Measurements from ENCODE around the gene CACNG6.

Gene CACNG6

GRCh38 chr19:54024660-54025059 is 33.2 kb downstream of the CACNG6 start:
- Histone ChIP-seq H2AFZ (ENCODE audit: low read length) (no peak overlapping the region), H3K36me3 (ENCODE audit: insufficient read depth, low read length) (no peaks in the 10 kb centered on the region), H3F3A (ENCODE audit: insufficient read depth, low read length) (no peaks in the 10 kb centered on the region), H3K4me2 (ENCODE audit: low read length) (no peak overlapping the region), H3K9me3 (ENCODE audit: low read length) (no peaks in the 10 kb centered on the region), H3K4me1 (ENCODE audit: insufficient read depth, low read length, severe bottlenecking) (no peaks in the 10 kb centered on the region), H3K27ac (ENCODE audit: low read depth, low read length, poor library complexity, severe bottlenecking) (no peak overlapping the region), H3K4me3 (ENCODE audit: low read depth, low read length, poor library complexity, severe bottlenecking) (no peak overlapping the region), H3K9ac (ENCODE audit: low read length) (no peak overlapping the region), H4K20me1 (ENCODE audit: insufficient read depth, low read length) (no peaks in the 10 kb centered on the region), H3K79me2 (ENCODE audit: insufficient read depth, low read length) (no peaks in the 10 kb centered on the region), H3K27me3 (ENCODE audit: insufficient read depth, low read length) (no peaks in the 10 kb centered on the region), H3K9me2 (ENCODE audit: low read depth, low read length) (no peaks in the 10 kb centered on the region)
- TF ChIP-seq CTCF (IDR thresholded peaks at IDR 0.05; ENCODE audit: low read length) (no peak), EZH2 (IDR thresholded peaks at IDR 0.05; ENCODE audit: borderline replicate concordance, low read length) (no peak)

- H4K20me1 ChIP-seq (ENCODE audit: insufficient read depth, low read length), result no peaks in the 10 kb centered on the region
- H3K4me1 ChIP-seq (ENCODE audit: insufficient read depth, low read length, severe bottlenecking), result no peaks in the 10 kb centered on the region
- no peak overlapping the region for H3K4me2 ChIP-seq (ENCODE audit: low read length)
- TF ChIP-seq CTCF (IDR thresholded peaks at IDR 0.05; ENCODE audit: low read length) (no peak), EZH2 (IDR thresholded peaks at IDR 0.05; ENCODE audit: borderline replicate concordance, low read length) (no peak)
- H3K4me3 ChIP-seq (ENCODE audit: low read depth, low read length, poor library complexity, severe bottlenecking), result no peak overlapping the region
- no peaks in the 10 kb centered on the region for H3K9me2 ChIP-seq (ENCODE audit: low read depth, low read length)
- H3F3A ChIP-seq (ENCODE audit: insufficient read depth, low read length), result no peaks in the 10 kb centered on the region
- no peaks in the 10 kb centered on the region for H3K79me2 ChIP-seq (ENCODE audit: insufficient read depth, low read length)
- no peak overlapping the region for H3K27ac ChIP-seq (ENCODE audit: low read depth, low read length, poor library complexity, severe bottlenecking)
- H3K36me3 ChIP-seq (ENCODE audit: insufficient read depth, low read length), result no peaks in the 10 kb centered on the region
- H2AFZ ChIP-seq (ENCODE audit: low read length), result no peak overlapping the region
- no peaks in the 10 kb centered on the region for H3K27me3 ChIP-seq (ENCODE audit: insufficient read depth, low read length)
- H3K9me3 ChIP-seq (ENCODE audit: low read length), result no peaks in the 10 kb centered on the region
- H3K9ac ChIP-seq (ENCODE audit: low read length), result no peak overlapping the region
Observed at GRCh38 chr19:54026656-54027055, 35.2 kb downstream of the CACNG6 start.

GRCh38 chr19:54029301-54029700 is 37.9 kb downstream of the CACNG6 start:
- Histone ChIP-seq H4K20me1 (ENCODE audit: insufficient read depth, low read length) (no peaks in the 10 kb centered on the region), H3K4me1 (ENCODE audit: insufficient read depth, low read length, severe bottlenecking) (no peaks in the 10 kb centered on the region), H3K27ac (ENCODE audit: low read depth, low read length, poor library complexity, severe bottlenecking) (no peak overlapping the region), H3K9me3 (ENCODE audit: low read length) (no peaks in the 10 kb centered on the region), H3F3A (ENCODE audit: insufficient read depth, low read length) (no peaks in the 10 kb centered on the region), H3K9me2 (ENCODE audit: low read depth, low read length) (no peaks in the 10 kb centered on the region), H3K4me2 (ENCODE audit: low read length) (no peak overlapping the region), H2AFZ (ENCODE audit: low read length) (no peak overlapping the region), H3K36me3 (ENCODE audit: insufficient read depth, low read length) (no peaks in the 10 kb centered on the region), H3K27me3 (ENCODE audit: insufficient read depth, low read length) (no peaks in the 10 kb centered on the region), H3K79me2 (ENCODE audit: insufficient read depth, low read length) (no peaks in the 10 kb centered on the region), H3K9ac (ENCODE audit: low read length) (no peak overlapping the region), H3K4me3 (ENCODE audit: low read depth, low read length, poor library complexity, severe bottlenecking) (no peak overlapping the region)
- TF ChIP-seq EZH2 (IDR thresholded peaks at IDR 0.05; ENCODE audit: borderline replicate concordance, low read length), result no peak
- TF ChIP-seq CTCF (IDR thresholded peaks at IDR 0.05; ENCODE audit: low read length), result no peak

All from OCI-LY1 (cell line).